GM21529 (cell line): ENCODE measurements around the gene PRELID1.
"Not testable (repeated sequence)": the region's sequence is repeated elsewhere in the genome, so short reads cannot be mapped to it uniquely, and the experiment has no call there.

Experiments used
- ATAC-seq: cut with Tn5 transposase; IDR thresholded peaks from one replicate; pipeline ENCODE4 v1.9.1; 2021; ENCODE audit not compliant: unreplicated experiment

The PRELID1 gene

GRCh38 chr5:177299697-177300096, 3.9 kb upstream of the PRELID1 start:
- ATAC-seq: no peak

GRCh38 chr5:177300236-177300880, 3.2 kb upstream of the PRELID1 start:
- peak; percentile 49 for ATAC-seq

DNA sequence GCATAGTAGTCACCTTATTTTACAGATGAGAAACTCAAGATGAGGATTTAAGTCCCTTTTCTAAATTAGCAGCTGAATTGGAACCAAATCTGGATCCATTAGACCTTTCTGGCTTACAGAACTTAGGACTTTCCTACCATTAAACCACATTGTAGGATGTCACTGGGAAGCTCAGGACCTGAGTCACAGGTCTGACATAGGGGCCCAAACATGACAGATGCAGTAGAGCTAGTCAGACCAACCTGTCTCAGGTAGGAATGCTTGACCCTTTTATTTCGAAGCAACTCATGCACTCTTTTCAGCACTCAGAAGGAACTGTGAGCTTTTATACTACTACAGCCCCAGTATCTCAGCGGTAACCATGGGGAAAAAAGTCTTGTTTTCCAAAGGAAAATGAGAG, 2.6 kb upstream of the PRELID1 start:
- ATAC-seq: no peak

DNA sequence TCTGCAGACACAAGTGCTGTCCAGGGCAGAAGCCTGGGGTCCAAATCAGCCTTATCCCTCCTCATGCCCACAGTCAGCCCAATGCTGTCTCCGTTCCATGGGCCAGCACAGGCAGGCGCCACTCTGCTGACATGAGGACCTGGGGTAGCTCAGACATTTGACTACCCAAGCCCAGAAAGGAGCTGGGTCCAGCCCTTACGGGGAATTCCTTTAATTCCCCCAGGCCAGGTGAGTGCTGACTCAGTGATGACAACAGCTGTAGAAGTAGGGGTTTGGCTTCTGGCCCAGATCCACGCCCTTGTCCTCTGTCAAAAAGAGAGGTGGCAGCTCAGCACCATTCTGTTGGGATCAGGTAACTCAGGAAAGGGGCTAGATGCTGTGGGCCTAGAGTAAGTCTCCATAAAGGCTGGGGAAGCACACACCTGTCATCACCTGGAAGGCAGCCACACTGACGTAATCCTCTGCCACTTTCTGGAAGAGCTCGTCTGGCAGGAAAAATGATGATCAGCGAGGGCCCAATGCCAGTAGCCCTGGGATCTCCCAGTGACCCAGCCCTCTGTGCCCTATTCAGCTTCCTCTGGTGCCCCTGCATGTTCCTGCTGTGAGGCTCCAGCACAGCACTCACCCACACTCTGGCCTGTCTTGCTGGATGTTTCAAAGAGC, 2.0 kb upstream of the PRELID1 start:
- ATAC-seq: no peak

- no peak for ATAC-seq
Observed at GRCh38 chr5:177302354-177303110, 1.1 kb upstream of the PRELID1 start.

DNA sequence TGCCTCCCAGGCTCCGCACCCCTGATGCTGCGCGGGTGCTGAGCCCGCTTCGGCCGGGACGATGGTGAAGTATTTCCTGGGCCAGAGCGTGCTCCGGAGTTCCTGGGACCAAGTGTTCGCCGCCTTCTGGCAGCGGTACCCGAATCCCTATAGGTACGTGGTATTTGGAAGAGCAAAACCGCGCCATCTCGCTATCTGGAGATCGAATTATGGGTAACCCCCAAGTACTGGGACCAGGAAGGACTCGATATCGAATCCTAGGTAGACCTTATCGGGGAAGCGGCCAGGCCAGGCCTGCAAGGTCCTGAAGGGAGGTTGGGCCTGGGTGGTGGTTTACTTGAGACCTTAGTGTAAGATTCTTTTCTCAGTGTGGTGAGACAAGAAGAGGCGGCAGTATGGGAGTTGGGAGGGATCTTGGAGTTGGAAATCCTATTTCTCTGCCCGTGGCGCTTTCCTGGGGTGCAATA, 359 bp downstream of the PRELID1 start:
- no peak for ATAC-seq

DNA sequence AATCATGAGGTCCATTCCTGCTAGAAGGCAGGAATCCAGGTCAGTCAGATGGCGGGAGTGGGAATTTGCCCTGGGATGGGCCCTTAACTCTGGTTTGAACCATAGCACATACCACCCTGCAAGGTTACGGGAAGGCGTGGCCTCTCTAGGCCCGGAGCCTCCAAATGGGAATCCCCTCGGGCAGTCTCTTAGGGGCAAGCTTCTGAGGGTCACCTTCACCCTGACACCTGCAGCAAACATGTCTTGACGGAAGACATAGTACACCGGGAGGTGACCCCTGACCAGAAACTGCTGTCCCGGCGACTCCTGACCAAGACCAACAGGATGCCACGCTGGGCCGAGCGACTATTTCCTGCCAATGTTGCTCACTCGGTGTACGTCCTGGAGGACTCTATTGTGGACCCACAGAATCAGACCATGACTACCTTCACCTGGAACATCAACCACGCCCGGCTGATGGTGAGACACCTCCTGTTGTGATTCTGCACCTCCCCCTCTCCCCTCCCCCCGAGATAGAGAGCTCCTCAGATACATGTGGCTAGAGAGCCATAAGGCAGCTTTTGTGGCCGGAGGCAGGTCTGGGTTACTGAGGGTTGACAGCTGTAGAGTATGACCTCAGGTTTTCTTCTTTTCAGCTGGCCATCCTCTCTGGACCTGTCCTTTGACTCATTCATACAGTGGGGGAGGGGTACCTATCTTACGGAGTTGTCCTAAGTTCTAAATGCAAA, 957 bp downstream of the PRELID1 start:
- no peak for ATAC-seq

- not testable (repeated sequence) for ATAC-seq
Observed at GRCh38 chr5:177306103-177306640, 2.6 kb downstream of the PRELID1 start.

- no peak for ATAC-seq
Observed at GRCh38 chr5:177306674-177307543, 3.3 kb downstream of the PRELID1 start.

DNA sequence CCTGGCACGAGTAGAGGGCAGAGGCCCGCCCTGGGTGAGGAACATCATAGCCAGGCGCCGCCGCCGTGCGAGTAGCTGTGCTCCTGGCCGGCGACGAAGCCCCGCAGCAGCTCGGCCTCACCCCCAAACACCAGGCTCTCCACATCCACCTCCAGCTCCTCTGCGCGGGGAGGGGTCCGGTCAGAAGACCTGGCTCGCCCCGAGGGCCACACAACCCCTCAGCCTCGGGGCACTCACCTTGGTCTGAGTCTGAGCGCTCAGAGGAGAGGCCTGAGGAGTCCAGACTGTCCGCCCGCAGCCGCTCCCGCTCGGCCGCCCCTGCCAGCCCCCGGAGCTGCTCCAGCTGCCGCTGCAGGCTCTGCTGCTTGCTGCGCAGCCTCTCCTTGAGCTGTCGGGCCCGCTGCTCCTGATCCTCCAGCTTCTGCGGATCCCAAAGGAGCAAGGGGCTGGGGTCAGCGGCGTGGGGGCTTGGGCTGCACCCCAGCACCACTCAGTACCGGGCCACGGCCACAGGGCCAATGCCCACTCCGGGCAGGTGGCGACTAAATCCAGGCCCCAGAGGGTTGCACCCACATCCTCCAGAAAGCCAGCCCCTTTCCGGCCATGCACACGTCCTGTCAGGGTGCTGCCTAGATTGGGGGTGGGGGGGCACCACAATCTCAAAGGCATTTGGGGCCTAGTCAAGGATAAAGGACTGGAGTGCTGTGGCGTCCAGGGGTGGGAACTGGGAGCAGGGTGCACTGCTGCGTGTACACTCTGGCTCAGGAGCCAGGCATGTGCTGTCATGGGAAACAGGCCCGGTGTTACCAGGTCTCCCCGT, 4.2 kb downstream of the PRELID1 start:
- ATAC-seq: no peak

- ATAC-seq: no peak
Observed at GRCh38 chr5:177308740-177309139, 5.1 kb downstream of the PRELID1 start.

- ATAC-seq: no peak
Observed at GRCh38 chr5:177309351-177310191, 6.0 kb downstream of the PRELID1 start.

GRCh38 chr5:177310332-177310731, 6.7 kb downstream of the PRELID1 start:
- no peak for ATAC-seq

DNA sequence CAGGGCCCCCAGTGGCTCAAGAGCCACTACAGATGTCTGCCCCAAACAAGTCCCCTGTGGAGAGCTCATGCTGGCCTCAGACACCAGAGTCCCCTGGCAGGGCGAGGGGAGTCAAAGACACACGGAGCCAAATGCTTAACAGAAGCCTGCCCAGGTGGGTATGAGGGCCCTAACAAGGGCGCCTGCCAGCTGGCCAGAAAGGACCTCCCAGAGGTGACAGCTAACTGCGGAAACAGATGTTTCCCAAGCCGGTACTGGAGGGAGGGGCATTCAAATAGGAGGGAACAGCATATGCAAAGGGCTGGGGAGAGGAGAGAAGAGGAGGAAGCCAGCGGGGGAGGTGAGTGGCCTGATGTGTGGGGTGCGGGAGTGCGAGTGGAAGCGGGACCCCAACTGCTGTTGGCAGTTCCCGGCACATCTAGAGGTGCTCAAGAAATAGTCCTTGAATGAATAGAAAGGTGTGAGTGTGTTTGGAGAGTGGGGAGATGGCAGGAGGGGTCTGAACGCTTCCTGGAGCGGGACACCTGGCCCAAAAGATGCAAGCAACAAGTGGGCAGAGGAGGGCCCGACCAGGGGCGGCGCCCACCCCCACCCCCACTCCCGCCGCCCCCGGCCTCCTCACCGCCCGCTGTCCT, 7.3 kb downstream of the PRELID1 start:
- peak; percentile 20 for ATAC-seq

GRCh38 chr5:177311392-177311722, 7.8 kb downstream of the PRELID1 start:
- peak; percentile 1 for ATAC-seq

DNA sequence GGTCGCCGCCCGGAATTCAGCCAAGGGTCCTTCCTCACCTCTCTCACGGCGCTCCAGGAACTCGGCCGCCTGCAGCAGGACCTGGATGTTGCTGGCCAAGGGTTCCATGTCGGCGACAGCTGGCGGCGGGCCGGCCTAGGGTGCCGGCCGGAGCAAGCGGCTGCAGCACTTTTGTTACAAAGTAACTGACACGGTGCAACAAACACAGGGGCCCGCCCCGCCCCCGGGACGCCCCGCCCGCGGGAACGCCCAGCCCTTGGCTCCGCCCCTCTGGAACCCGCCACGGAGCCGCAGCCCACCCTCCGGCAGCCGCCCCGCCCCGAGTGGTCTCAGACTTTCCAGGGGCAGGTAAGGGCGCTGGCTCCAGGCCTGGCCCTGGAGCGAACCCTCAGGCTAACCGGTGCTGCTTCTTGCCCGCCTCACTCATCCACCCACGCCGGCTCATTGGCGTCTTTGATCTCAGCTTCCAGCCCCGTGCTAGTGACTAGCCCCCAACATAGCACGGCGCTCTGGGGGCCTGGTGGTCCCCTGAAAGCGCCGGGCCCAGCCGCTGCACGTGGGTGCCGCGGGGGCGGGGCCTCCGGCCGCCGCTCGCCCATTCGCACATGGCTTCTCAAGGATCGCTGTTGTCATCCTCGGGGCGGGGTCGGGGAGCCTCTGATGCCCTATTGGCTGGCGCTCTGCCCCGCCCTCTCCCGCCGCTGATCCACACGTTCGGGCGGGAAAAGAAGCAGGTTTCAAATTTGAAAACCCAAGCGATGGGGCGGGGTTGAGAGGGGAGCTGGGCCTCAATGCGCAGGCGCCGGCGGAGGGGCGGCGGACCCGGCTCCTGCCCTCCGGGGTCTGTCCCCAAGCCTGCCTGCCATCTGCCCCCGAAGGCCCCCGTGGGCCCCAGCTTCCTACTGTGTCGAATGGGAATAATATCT, 8.4 kb downstream of the PRELID1 start, which contains the start of gene MXD3:
Gene MXD3, minus strand, starts transcription at position 176 of the 926 bp plus-strand sequence. Its CDS starts 68 bp downstream, at position 108.
- ATAC-seq: peak; percentile 79
